HUES48 (cell line): Measurements from ENCODE around the gene UGP2.
"Not testable (repeated sequence)": the region's sequence is repeated elsewhere in the genome, so short reads cannot be mapped to it uniquely, and the experiment has no call there.

ENCODE experiments used
- H3K27ac ChIP-seq: one replicate; pipeline ENCODE4 v1.7.0; 2013; ENCODE audit warnings: low read depth, low read length, inconsistent platforms
- H3K27me3 ChIP-seq: 2 replicates; pipeline ENCODE4 v1.6.1; 2013; ENCODE audit warnings: mild to moderate bottlenecking, low read length; ENCODE audit not compliant: control insufficient read depth, insufficient read depth
- H3K36me3 ChIP-seq: 2 replicates; pipeline ENCODE4 v1.6.1; 2013; ENCODE audit warnings: low read length; ENCODE audit not compliant: control insufficient read depth, insufficient read depth
- H3K4me1 ChIP-seq: 2 replicates; pipeline ENCODE4 v1.6.1; 2013; ENCODE audit warnings: mild to moderate bottlenecking, low read length; ENCODE audit not compliant: control insufficient read depth, insufficient read depth
- H3K4me3 ChIP-seq: 2 replicates; pipeline ENCODE4 v1.5.1; 2013; ENCODE audit warnings: mild to moderate bottlenecking, low read depth, low read length
- H3K9ac ChIP-seq: 2 replicates; pipeline ENCODE4 v1.6.1; 2013; ENCODE audit warnings: mild to moderate bottlenecking, low read depth, low read length, moderate library complexity
- H3K9me3 ChIP-seq: 2 replicates; pipeline ENCODE4 v1.6.1; 2013; ENCODE audit warnings: low read length; ENCODE audit not compliant: control insufficient read depth, insufficient read depth

UGP2 gene

GRCh38 chr2:63841254-63842022 lies at the start of gene UGP2:
UGP2 (plus strand) TSS chr2:63841896; CDS start chr2:63842186, 290 bp downstream.
- H3K27me3 ChIP-seq = no peaks in the 10 kb centered on the region
- peaks cover 30% of the 10 kb centered on the region for H3K36me3 ChIP-seq
- peak within 1 kb of the TSS; percentile 96 for H3K9ac ChIP-seq
- peak within 1 kb of the TSS; percentile 100 for H3K27ac ChIP-seq
- peaks cover 17% of the 10 kb centered on the region; the same call in 1 of the 2 replicates for H3K4me1 ChIP-seq
- H3K9me3 ChIP-seq = no peaks in the 10 kb centered on the region
- H3K4me3 ChIP-seq = peak within 1 kb of the TSS; percentile 83

GRCh38 chr2:63792530-63792929 lies 49.2 kb upstream of the UGP2 start:
- Histone ChIP-seq H3K9ac (no peak overlapping the region), H3K4me1 (peaks cover 27% of the 10 kb centered on the region), H3K27me3 (no peaks in the 10 kb centered on the region), H3K27ac (no peak overlapping the region), H3K4me3 (no peak overlapping the region), H3K36me3 (no peaks in the 10 kb centered on the region), H3K9me3 (no peaks in the 10 kb centered on the region)

GRCh38 chr2:63796366-63796765 lies 45.3 kb upstream of the UGP2 start:
- H3K36me3 ChIP-seq = no peaks in the 10 kb centered on the region
- no peak overlapping the region for H3K9ac ChIP-seq
- H3K27me3 ChIP-seq = no peaks in the 10 kb centered on the region
- no peaks in the 10 kb centered on the region for H3K9me3 ChIP-seq
- H3K4me3 ChIP-seq = no peak overlapping the region
- H3K27ac ChIP-seq = no peak overlapping the region
- H3K4me1 ChIP-seq = peaks cover 8% of the 10 kb centered on the region; the same call in 1 of the 2 replicates

GRCh38 chr2:63796796-63797195 lies 44.9 kb upstream of the UGP2 start:
- H3K36me3 ChIP-seq = no peaks in the 10 kb centered on the region
- H3K27ac ChIP-seq = no peak overlapping the region
- no peaks in the 10 kb centered on the region for H3K9me3 ChIP-seq
- no peak overlapping the region for H3K9ac ChIP-seq
- H3K4me1 ChIP-seq = peaks cover 8% of the 10 kb centered on the region; the same call in 1 of the 2 replicates
- no peak overlapping the region for H3K4me3 ChIP-seq
- no peaks in the 10 kb centered on the region for H3K27me3 ChIP-seq

GRCh38 chr2:63801455-63801854 lies 40.2 kb upstream of the UGP2 start:
- peaks cover 10% of the 10 kb centered on the region for H3K9me3 ChIP-seq
- no peaks in the 10 kb centered on the region for H3K36me3 ChIP-seq

GRCh38 chr2:63805412-63805811 lies 36.3 kb upstream of the UGP2 start:
- Histone ChIP-seq H3K9me3 (peaks cover 21% of the 10 kb centered on the region), H3K4me3 (no peak overlapping the region), H3K36me3 (no peaks in the 10 kb centered on the region), H3K9ac (no peak overlapping the region), H3K27me3 (no peaks in the 10 kb centered on the region), H3K4me1 (no peaks in the 10 kb centered on the region), H3K27ac (no peak overlapping the region)

More at GRCh38 chr2:63801455-63801854, 40.2 kb upstream of the UGP2 start:
- Histone ChIP-seq H3K4me3 (no peak overlapping the region), H3K27me3 (no peaks in the 10 kb centered on the region), H3K9ac (no peak overlapping the region), H3K4me1 (peaks cover 4% of the 10 kb centered on the region; the same call in 1 of the 2 replicates), H3K27ac (no peak overlapping the region)

- peaks cover 21% of the 10 kb centered on the region for H3K9me3 ChIP-seq
- not testable (repeated sequence) for H3K36me3 ChIP-seq, H3K27ac ChIP-seq, H3K4me1 ChIP-seq, H3K27me3 ChIP-seq, H3K4me3 ChIP-seq, H3K9ac ChIP-seq
Observed at GRCh38 chr2:63808036-63808435, 33.7 kb upstream of the UGP2 start.

GRCh38 chr2:63808911-63809310 lies 32.8 kb upstream of the UGP2 start:
- H3K4me3 ChIP-seq, H3K9ac ChIP-seq, H3K27ac ChIP-seq, H3K36me3 ChIP-seq, H3K4me1 ChIP-seq, H3K27me3 ChIP-seq: not testable (repeated sequence)
- peaks cover 21% of the 10 kb centered on the region for H3K9me3 ChIP-seq

- Histone ChIP-seq H3K9ac (no peak overlapping the region), H3K4me3 (no peak overlapping the region), H3K36me3 (no peaks in the 10 kb centered on the region), H3K4me1 (peaks cover 7% of the 10 kb centered on the region; the same call in 1 of the 2 replicates), H3K27me3 (no peaks in the 10 kb centered on the region), H3K9me3 (peaks cover 15% of the 10 kb centered on the region), H3K27ac (no peak overlapping the region)
Observed at GRCh38 chr2:63811063-63811462, 30.6 kb upstream of the UGP2 start.

GRCh38 chr2:63811870-63812269 lies 29.8 kb upstream of the UGP2 start:
- not testable (repeated sequence) for H3K9ac ChIP-seq, H3K4me3 ChIP-seq, H3K27me3 ChIP-seq, H3K36me3 ChIP-seq, H3K27ac ChIP-seq, H3K4me1 ChIP-seq
- H3K9me3 ChIP-seq = peaks cover 10% of the 10 kb centered on the region; the same call in 1 of the 2 replicates

- H3K9ac ChIP-seq = no peak overlapping the region
- no peak overlapping the region for H3K27ac ChIP-seq
- H3K36me3 ChIP-seq = no peaks in the 10 kb centered on the region
- no peaks in the 10 kb centered on the region for H3K27me3 ChIP-seq
- H3K4me1 ChIP-seq = peaks cover 7% of the 10 kb centered on the region; the same call in 1 of the 2 replicates
- no peak overlapping the region for H3K4me3 ChIP-seq
- no peaks in the 10 kb centered on the region for H3K9me3 ChIP-seq
Observed at GRCh38 chr2:63814114-63814513, 27.6 kb upstream of the UGP2 start.
